ENCODE measurements around the gene LRRC23. TPM values are rescaled to one million over a fixed set of nuclear protein-coding genes. Genes with fewer than 3 reads are reported as not detected.
"Not testable (repeated sequence)": the region's sequence is repeated elsewhere in the genome, so short reads cannot be mapped to it uniquely, and the experiment has no call there.

LRRC23 gene
- total RNA-seq, 1 donor from 2014 or later, result 7.7 TPM

DNA sequence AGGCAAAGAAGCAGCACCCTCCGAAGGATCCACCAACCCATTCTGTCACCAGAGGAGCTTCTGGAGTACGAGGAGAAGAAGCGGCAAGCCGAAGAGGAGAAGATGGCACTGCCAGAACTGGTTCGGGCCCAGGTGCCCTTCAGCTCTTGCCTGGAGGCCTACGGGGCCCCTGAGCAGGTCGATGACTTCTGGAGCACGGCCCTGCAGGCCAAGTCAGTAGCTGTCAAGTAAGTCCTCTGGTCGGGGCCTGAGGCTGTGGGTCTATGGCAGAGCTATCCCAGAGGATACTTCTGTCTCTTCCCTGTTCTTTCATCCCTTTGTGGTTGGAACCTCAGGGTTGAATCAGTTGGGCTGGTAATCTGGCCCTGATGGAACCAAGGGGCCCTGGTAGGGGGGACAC is 43.2 kb upstream of the LRRC23 start:
- H3K4me3 Mint-ChIP-seq, result no peak overlapping the region
- ATAC-seq (ENCODE audit: low read depth) (no peak), DNase-seq (no peak)
- no peaks in the 10 kb centered on the region for H3K9me3 Mint-ChIP-seq
- intact Hi-C loops (cut with micrococcal nuclease), result no loop called here
- H3K27me3 Mint-ChIP-seq, result no peaks in the 10 kb centered on the region
- TF ChIP-seq, protein P1, sequence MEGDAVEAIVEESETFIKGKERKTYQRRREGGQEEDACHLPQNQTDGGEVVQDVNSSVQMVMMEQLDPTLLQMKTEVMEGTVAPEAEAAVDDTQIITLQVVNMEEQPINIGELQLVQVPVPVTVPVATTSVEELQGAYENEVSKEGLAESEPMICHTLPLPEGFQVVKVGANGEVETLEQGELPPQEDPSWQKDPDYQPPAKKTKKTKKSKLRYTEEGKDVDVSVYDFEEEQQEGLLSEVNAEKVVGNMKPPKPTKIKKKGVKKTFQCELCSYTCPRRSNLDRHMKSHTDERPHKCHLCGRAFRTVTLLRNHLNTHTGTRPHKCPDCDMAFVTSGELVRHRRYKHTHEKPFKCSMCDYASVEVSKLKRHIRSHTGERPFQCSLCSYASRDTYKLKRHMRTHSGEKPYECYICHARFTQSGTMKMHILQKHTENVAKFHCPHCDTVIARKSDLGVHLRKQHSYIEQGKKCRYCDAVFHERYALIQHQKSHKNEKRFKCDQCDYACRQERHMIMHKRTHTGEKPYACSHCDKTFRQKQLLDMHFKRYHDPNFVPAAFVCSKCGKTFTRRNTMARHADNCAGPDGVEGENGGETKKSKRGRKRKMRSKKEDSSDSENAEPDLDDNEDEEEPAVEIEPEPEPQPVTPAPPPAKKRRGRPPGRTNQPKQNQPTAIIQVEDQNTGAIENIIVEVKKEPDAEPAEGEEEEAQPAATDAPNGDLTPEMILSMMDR (IDR thresholded peaks at IDR 0.05), result no peak
- POLR2A ChIA-PET, result interaction anchor here (1.8 kb wide), 1 partner anchor 9 kb away, joined by 6 read pairs; the partner anchor contains the start of gene USP5
- peaks cover 2% of the 10 kb centered on the region for H3K4me1 Mint-ChIP-seq
- H3K27ac Mint-ChIP-seq, result no peak overlapping the region
- CTCF ChIA-PET, result no interaction called here
- peaks cover 90% of the 10 kb centered on the region for H3K36me3 Mint-ChIP-seq (ENCODE audit: low read depth)

GRCh38 chr12:6863033-6863432 is 41.6 kb upstream of the LRRC23 start:
- H3K36me3 Mint-ChIP-seq (ENCODE audit: low read depth), result peaks cover 76% of the 10 kb centered on the region
- no peaks in the 10 kb centered on the region for H3K9me3 Mint-ChIP-seq
- no peak overlapping the region for H3K4me3 Mint-ChIP-seq
- no peak for DNase-seq
- H3K27ac Mint-ChIP-seq, result no peak overlapping the region
- TF ChIP-seq, protein P1 (IDR thresholded peaks at IDR 0.05), result no peak
- intact Hi-C loops (cut with micrococcal nuclease), result no loop called here
- H3K27me3 Mint-ChIP-seq, result no peaks in the 10 kb centered on the region
- POLR2A ChIA-PET, result interaction anchor here (1.1 kb wide), 1 partner anchor 11 kb away, joined by 3 read pairs; the partner anchor contains the start of gene USP5
- ATAC-seq (ENCODE audit: low read depth), result no peak
- CTCF ChIA-PET, result interaction anchor here (0.6 kb wide), 1 partner anchor 70 kb away, joined by 3 read pairs; no protein-coding TSS in a partner anchor
- peaks cover 14% of the 10 kb centered on the region for H3K4me1 Mint-ChIP-seq

- Mint-ChIP-seq H3K4me3 (no peak overlapping the region), H3K27ac (no peak overlapping the region), H3K27me3 (no peaks in the 10 kb centered on the region), H3K36me3 (ENCODE audit: low read depth) (peaks cover 69% of the 10 kb centered on the region), H3K9me3 (no peaks in the 10 kb centered on the region), H3K4me1 (peaks cover 21% of the 10 kb centered on the region)
- TF ChIP-seq, protein P1 (IDR thresholded peaks at IDR 0.05), result no peak
- ChIA-PET CTCF (no interaction called here), POLR2A (interaction anchor here (1.1 to 11.1 kb wide), 2 partner anchors 10 to 11 kb away, joined by 3 to 190 read pairs; partner anchors contain the start of genes CDCA3 and USP5)
- DNase-seq (no peak), ATAC-seq (ENCODE audit: low read depth) (no peak)
- intact Hi-C loops (cut with micrococcal nuclease), result no loop called here
Measured at GRCh38 chr12:6863586-6864321, 40.9 kb upstream of the LRRC23 start.

- ATAC-seq (ENCODE audit: low read depth); H3K9me3 Mint-ChIP-seq; H3K27ac Mint-ChIP-seq: not testable (repeated sequence)
Measured at GRCh38 chr12:6865307-6865706, 39.3 kb upstream of the LRRC23 start.

GRCh38 chr12:6866163-6866919 is 38.3 kb upstream of the LRRC23 start:
- TF ChIP-seq, protein P1 (IDR thresholded peaks at IDR 0.05), result no peak
- ATAC-seq (ENCODE audit: low read depth) (no peak), DNase-seq (no peak)
- H3K4me3 Mint-ChIP-seq, result peak overlapping the region; percentile 89
- H3K4me1 Mint-ChIP-seq, result peaks cover 40% of the 10 kb centered on the region
- H3K9me3 Mint-ChIP-seq, result no peaks in the 10 kb centered on the region
- POLR2A ChIA-PET, result interaction anchor here (0.8 to 11.1 kb wide), 11 partner anchors 11 to 273 kb away, joined by 3 to 190 read pairs (median 5); partner anchors contain the start of genes C12orf57, CDCA3, COPS7A and MLF2
- intact Hi-C loops (cut with micrococcal nuclease), result loop anchor here (2.0 kb wide), 1 partner anchor 772 kb away; no protein-coding TSS in a partner anchor
- CTCF ChIA-PET, result interaction anchor here (0.6 to 3.4 kb wide), 3 partner anchors 14 to 25 kb away, joined by 3 to 34 read pairs (median 6); partner anchors contain the start of genes CDCA3 and USP5
- no peaks in the 10 kb centered on the region for H3K27me3 Mint-ChIP-seq
- peak overlapping the region; percentile 84 for H3K27ac Mint-ChIP-seq
- H3K36me3 Mint-ChIP-seq (ENCODE audit: low read depth), result peaks cover 67% of the 10 kb centered on the region

More at GRCh38 chr12:6865307-6865706, 39.3 kb upstream of the LRRC23 start:
- intact Hi-C loops (cut with micrococcal nuclease); H3K4me3 Mint-ChIP-seq; CTCF ChIA-PET; DNase-seq; H3K27me3 Mint-ChIP-seq: not testable (repeated sequence)
- POLR2A ChIA-PET, result interaction anchor here (0.6 to 11.1 kb wide), 5 partner anchors 12 to 1071 kb away, joined by 4 to 190 read pairs (median 5); partner anchors contain the start of genes C12orf57, CDCA3, RNU7-1 and USP5
- Mint-ChIP-seq H3K4me1 (peaks cover 31% of the 10 kb centered on the region), H3K36me3 (ENCODE audit: low read depth) (peaks cover 67% of the 10 kb centered on the region)
